Measurements from ENCODE around the gene STAM. TPM values are rescaled to one million over a fixed set of nuclear protein-coding genes. Genes with fewer than 3 reads are reported as not detected.

The STAM gene
- total RNA-seq, 1 donor from 2014 or later, result 22.2 TPM

- DNase-seq (ENCODE audit: extremely low read depth, low read depth, low spot score), result no peak
These were observed 1.8 kb downstream of the STAM start for GRCh38 chr10:17645621-17646345.

GRCh38 chr10:17647326-17647725, 3.4 kb downstream of the STAM start:
- no peak for DNase-seq (ENCODE audit: extremely low read depth, low read depth, low spot score)

- no peak for DNase-seq (ENCODE audit: extremely low read depth, low read depth, low spot score)
These were observed 4.5 kb downstream of the STAM start for GRCh38 chr10:17648243-17649035.

- no peak for DNase-seq (ENCODE audit: extremely low read depth, low read depth, low spot score)
These were observed 5.1 kb downstream of the STAM start for GRCh38 chr10:17649052-17649451.

GRCh38 chr10:17649836-17650235, 5.9 kb downstream of the STAM start:
- no peak for DNase-seq (ENCODE audit: extremely low read depth, low read depth, low spot score)

- DNase-seq (ENCODE audit: extremely low read depth, low read depth, low spot score), result no peak
These were observed 6.5 kb downstream of the STAM start for GRCh38 chr10:17650416-17650815.

GRCh38 chr10:17651896-17652295, 7.9 kb downstream of the STAM start:
- DNase-seq (ENCODE audit: extremely low read depth, low read depth, low spot score), result no peak

- no peak for DNase-seq (ENCODE audit: extremely low read depth, low read depth, low spot score)
These were observed 8.6 kb downstream of the STAM start for GRCh38 chr10:17652585-17652984.

GRCh38 chr10:17655009-17655408, 11.1 kb downstream of the STAM start:
- DNase-seq (ENCODE audit: extremely low read depth, low read depth, low spot score), result no peak

- DNase-seq (ENCODE audit: extremely low read depth, low read depth, low spot score), result no peak
These were observed 11.7 kb downstream of the STAM start for GRCh38 chr10:17655567-17656146.

- DNase-seq (ENCODE audit: extremely low read depth, low read depth, low spot score), result no peak
These were observed 13.2 kb downstream of the STAM start for GRCh38 chr10:17657103-17657500.

- no peak for DNase-seq (ENCODE audit: extremely low read depth, low read depth, low spot score)
These were observed 15.4 kb downstream of the STAM start for GRCh38 chr10:17659365-17659764.

- DNase-seq (ENCODE audit: extremely low read depth, low read depth, low spot score), result no peak
These were observed 17.0 kb downstream of the STAM start for GRCh38 chr10:17660921-17661320.

GRCh38 chr10:17661510-17661909, 17.6 kb downstream of the STAM start:
- DNase-seq (ENCODE audit: extremely low read depth, low read depth, low spot score), result no peak

- DNase-seq (ENCODE audit: extremely low read depth, low read depth, low spot score), result no peak
These were observed 18.5 kb downstream of the STAM start for GRCh38 chr10:17662193-17663138.

- DNase-seq (ENCODE audit: extremely low read depth, low read depth, low spot score), result no peak
These were observed 19.5 kb downstream of the STAM start for GRCh38 chr10:17663450-17663849.

GRCh38 chr10:17665747-17666146, 21.8 kb downstream of the STAM start:
- no peak for DNase-seq (ENCODE audit: extremely low read depth, low read depth, low spot score)

GRCh38 chr10:17668435-17669184, 24.7 kb downstream of the STAM start:
- DNase-seq (ENCODE audit: extremely low read depth, low read depth, low spot score), result no peak

GRCh38 chr10:17669185-17669872, 25.4 kb downstream of the STAM start:
- no peak for DNase-seq (ENCODE audit: extremely low read depth, low read depth, low spot score)

Measured in glomerular endothelial cell (primary cell).